ENCODE data around the gene UPK2. TPM values are rescaled to one million over a fixed set of nuclear protein-coding genes. Genes with fewer than 3 reads are reported as not detected.

UPK2 gene
- total and polyA plus RNA-seq, 2 of the 13 experiments (the other 11 are each of a cell fraction or from before 2014, with no cell fraction given): not detected

DNA sequence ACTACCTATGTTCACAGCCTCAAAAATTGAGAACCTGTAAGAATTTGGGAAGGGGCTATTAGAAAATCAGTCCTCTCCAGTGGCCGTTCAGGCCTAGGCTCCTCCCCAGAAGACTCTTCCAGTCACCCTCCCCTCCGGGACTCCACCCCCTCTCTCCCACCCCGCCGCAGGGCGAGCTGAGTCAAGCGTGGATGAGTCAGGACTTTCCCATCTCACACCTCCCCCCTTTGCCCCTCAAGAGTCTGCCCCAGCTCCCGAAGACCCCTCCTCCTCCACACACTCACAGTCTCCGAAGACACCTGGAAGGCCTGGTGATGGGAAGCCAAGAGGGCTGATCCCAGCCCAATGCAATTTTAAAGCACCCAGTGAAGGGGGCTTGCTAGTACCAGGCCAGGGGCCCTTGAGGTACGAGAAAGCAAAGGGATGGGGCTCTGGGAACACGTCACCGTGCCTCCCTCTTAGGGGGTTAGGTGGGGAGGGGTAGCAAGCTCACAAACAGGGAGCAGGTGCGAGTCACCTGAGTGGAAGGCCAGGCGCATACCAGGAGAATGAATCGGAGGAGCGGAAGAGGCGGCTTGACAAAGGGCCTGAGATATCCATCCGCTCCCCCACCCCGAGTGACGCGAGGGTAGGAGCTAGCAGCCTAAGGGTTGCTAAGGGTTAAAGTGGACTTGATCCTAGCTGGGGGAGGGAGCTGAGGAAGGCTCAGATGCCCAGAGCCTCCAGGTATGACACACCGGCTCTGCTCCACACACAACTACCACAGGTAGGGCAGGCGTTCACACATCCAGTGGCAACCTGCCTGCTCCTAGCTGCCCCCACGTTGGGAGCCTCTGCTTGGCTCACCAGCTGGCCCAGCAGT lies 44.0 kb upstream of the UPK2 start (continued):
- TF ChIP-seq, protein P1, sequence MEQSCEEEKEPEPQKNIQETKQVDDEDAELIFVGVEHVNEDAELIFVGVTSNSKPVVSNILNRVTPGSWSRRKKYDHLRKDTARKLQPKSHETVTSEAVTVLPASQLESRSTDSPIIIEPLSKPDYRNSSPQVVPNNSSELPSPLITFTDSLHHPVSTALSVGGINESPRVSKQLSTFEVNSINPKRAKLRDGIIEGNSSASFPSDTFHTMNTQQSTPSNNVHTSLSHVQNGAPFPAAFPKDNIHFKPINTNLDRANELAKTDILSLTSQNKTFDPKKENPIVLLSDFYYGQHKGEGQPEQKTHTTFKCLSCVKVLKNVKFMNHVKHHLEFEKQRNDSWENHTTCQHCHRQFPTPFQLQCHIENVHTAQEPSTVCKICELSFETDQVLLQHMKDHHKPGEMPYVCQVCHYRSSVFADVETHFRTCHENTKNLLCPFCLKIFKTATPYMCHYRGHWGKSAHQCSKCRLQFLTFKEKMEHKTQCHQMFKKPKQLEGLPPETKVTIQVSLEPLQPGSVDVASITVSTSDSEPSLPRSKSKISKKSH (CRISPR knock-in tag; IDR thresholded peaks at IDR 0.05; ENCODE audit: borderline replicate concordance): 0 out of 2 replicates have a peak, but pooled peaks have one; percentile 22
- 0 out of 2 replicates have a peak, but pooled peaks have one; percentile 30 for TF ChIP-seq MEF2D (CRISPR knock-in tag; IDR thresholded peaks at IDR 0.05)
- no peak for TF ChIP-seq ZNF776 (CRISPR knock-in tag; IDR thresholded peaks at IDR 0.05)
- TF ChIP-seq HDAC1 (CRISPR knock-in tag; IDR thresholded peaks at IDR 0.05): peak; percentile 49; the same call in 1 of the 2 replicates
- TF ChIP-seq FOXP1 (IDR thresholded peaks at IDR 0.05): no peak
- 0 out of 2 replicates have a peak, but pooled peaks have one; percentile 27 for TF ChIP-seq FOXP1 (CRISPR knock-in tag; IDR thresholded peaks at IDR 0.05)
- peak; percentile 50; the same call in 1 of the 2 replicates for TF ChIP-seq ZNF891 (CRISPR knock-in tag; IDR thresholded peaks at IDR 0.05)
- TF ChIP-seq HOXD1 (CRISPR knock-in tag; IDR thresholded peaks at IDR 0.05): no peak
- no peak for TF ChIP-seq ZIK1 (CRISPR knock-in tag; IDR thresholded peaks at IDR 0.05; ENCODE audit: borderline replicate concordance, low read depth)
- TF ChIP-seq POGZ (CRISPR knock-in tag; IDR thresholded peaks at IDR 0.05): no peak
- TF ChIP-seq MAFF (IDR thresholded peaks at IDR 0.05; ENCODE audit: low read depth, low read length): no peak
- TF ChIP-seq, protein P2, sequence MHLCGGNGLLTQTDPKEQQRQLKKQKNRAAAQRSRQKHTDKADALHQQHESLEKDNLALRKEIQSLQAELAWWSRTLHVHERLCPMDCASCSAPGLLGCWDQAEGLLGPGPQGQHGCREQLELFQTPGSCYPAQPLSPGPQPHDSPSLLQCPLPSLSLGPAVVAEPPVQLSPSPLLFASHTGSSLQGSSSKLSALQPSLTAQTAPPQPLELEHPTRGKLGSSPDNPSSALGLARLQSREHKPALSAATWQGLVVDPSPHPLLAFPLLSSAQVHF (CRISPR knock-in tag; IDR thresholded peaks at IDR 0.05): no peak
- no peak for TF ChIP-seq NONO (IDR thresholded peaks at IDR 0.05)
- no peak for TF ChIP-seq NONO (CRISPR knock-in tag; conservative IDR thresholded peaks at IDR 0.05)
- TF ChIP-seq, protein P3, sequence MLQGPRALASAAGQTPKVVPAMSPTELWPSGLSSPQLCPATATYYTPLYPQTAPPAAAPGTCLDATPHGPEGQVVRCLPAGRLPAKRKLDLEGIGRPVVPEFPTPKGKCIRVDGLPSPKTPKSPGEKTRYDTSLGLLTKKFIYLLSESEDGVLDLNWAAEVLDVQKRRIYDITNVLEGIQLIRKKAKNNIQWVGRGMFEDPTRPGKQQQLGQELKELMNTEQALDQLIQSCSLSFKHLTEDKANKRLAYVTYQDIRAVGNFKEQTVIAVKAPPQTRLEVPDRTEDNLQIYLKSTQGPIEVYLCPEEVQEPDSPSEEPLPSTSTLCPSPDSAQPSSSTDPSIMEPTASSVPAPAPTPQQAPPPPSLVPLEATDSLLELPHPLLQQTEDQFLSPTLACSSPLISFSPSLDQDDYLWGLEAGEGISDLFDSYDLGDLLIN (CRISPR knock-in tag; IDR thresholded peaks at IDR 0.05; ENCODE audit: borderline replicate concordance): no peak
- no peak for TF ChIP-seq RARG (CRISPR knock-in tag; IDR thresholded peaks at IDR 0.05; ENCODE audit: low read depth)
- no peak for TF ChIP-seq TSC22D2 (CRISPR knock-in tag; IDR thresholded peaks at IDR 0.05; ENCODE audit: borderline replicate concordance)
- TF ChIP-seq MIER2 (CRISPR knock-in tag; IDR thresholded peaks at IDR 0.05): no peak
- TF ChIP-seq, protein P4, sequence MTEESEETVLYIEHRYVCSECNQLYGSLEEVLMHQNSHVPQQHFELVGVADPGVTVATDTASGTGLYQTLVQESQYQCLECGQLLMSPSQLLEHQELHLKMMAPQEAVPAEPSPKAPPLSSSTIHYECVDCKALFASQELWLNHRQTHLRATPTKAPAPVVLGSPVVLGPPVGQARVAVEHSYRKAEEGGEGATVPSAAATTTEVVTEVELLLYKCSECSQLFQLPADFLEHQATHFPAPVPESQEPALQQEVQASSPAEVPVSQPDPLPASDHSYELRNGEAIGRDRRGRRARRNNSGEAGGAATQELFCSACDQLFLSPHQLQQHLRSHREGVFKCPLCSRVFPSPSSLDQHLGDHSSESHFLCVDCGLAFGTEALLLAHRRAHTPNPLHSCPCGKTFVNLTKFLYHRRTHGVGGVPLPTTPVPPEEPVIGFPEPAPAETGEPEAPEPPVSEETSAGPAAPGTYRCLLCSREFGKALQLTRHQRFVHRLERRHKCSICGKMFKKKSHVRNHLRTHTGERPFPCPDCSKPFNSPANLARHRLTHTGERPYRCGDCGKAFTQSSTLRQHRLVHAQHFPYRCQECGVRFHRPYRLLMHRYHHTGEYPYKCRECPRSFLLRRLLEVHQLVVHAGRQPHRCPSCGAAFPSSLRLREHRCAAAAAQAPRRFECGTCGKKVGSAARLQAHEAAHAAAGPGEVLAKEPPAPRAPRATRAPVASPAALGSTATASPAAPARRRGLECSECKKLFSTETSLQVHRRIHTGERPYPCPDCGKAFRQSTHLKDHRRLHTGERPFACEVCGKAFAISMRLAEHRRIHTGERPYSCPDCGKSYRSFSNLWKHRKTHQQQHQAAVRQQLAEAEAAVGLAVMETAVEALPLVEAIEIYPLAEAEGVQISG (CRISPR knock-in tag; IDR thresholded peaks at IDR 0.05): peak; percentile 42; the same call in 1 of the 2 replicates
- 0 out of 2 replicates have a peak, but pooled peaks have one; percentile 40 for TF ChIP-seq SP2 (CRISPR knock-in tag; IDR thresholded peaks at IDR 0.05)
- TF ChIP-seq, protein P5, sequence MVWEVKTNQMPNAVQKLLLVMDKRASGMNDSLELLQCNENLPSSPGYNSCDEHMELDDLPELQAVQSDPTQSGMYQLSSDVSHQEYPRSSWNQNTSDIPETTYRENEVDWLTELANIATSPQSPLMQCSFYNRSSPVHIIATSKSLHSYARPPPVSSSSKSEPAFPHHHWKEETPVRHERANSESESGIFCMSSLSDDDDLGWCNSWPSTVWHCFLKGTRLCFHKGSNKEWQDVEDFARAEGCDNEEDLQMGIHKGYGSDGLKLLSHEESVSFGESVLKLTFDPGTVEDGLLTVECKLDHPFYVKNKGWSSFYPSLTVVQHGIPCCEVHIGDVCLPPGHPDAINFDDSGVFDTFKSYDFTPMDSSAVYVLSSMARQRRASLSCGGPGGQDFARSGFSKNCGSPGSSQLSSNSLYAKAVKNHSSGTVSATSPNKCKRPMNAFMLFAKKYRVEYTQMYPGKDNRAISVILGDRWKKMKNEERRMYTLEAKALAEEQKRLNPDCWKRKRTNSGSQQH (CRISPR knock-in tag; IDR thresholded peaks at IDR 0.05; ENCODE audit: low read depth): no peak
- no peak for TF ChIP-seq ZNF772 (CRISPR knock-in tag; IDR thresholded peaks at IDR 0.05)
- no peak for TF ChIP-seq ZNF484 (CRISPR knock-in tag; IDR thresholded peaks at IDR 0.05; ENCODE audit: borderline replicate concordance, low read depth)

Data from HepG2 (cell line).